Caco-2 (cell line): Measurements from ENCODE around the gene IGDCC3. TPM values are rescaled to one million over a fixed set of nuclear protein-coding genes. Genes with fewer than 3 reads are reported as not detected.

Experiments used
- BruUV-seq: library from RNA; stranded (reverse); fragments of 400-500 nt; replicated peaks from 2 replicates; lab custom pipeline; 2021; lab: Mats Ljungman, UMichigan
- CTCF ChIA-PET: fragments of 300-600 bp; sonication (Branson Sonifier 250); formaldehyde crosslinking; loops from one replicate; lab custom pipeline; 2022; ENCODE audit warnings: antibody characterized with exemption; lab: Charles Lee
- POLR2A ChIA-PET: fragments of 300-600 bp; sonication (Branson Sonifier 250); formaldehyde crosslinking; loops from one replicate; lab custom pipeline; 2022; ENCODE audit warnings: antibody characterized with exemption; lab: Charles Lee
- DNase-seq, 2 experiments: peaks; one replicate each; pipeline versions ENCODE4 v3.0.0 to v3.0.0-alpha.2; 2020 to 2022
- H3K27me3 ChIP-seq: replicated peaks from 2 replicates; pipeline ENCODE4 v1.6.0; 2011; ENCODE audit warnings: low read length; ENCODE audit not compliant: control insufficient read depth, insufficient read depth
- H3K36me3 ChIP-seq: 2 replicates; pipeline ENCODE4 v1.5.1; 2011; ENCODE audit warnings: low read length; ENCODE audit not compliant: control insufficient read depth, insufficient read depth
- H3K4me1 ChIP-seq: fragments of 250-450 bp; sonication (Bioruptor Pico); 2 replicates; pipeline ENCODE4 v1.5.1; 2020; ENCODE audit warnings: mild to moderate bottlenecking
- H3K4me3 ChIP-seq: 2 replicates; pipeline ENCODE4 v1.5.1; 2011; ENCODE audit warnings: low read depth, mild to moderate bottlenecking, control low read depth, low read length
- H3K9me3 ChIP-seq: fragments of 250-450 bp; sonication (Bioruptor Pico); 2 replicates; pipeline ENCODE4 v1.5.1; 2020; ENCODE audit warnings: mild to moderate bottlenecking, moderate library complexity
- H3K27ac Mint-ChIP-seq: one replicate; pipeline ENCODE4 v1.8.0; 2022; ENCODE audit warnings: mixed read lengths; ENCODE audit not compliant: unreplicated experiment
- H3K27me3 Mint-ChIP-seq: one replicate; pipeline ENCODE4 v1.8.0; 2022; ENCODE audit warnings: mixed read lengths; ENCODE audit not compliant: insufficient read depth, unreplicated experiment
- H3K36me3 Mint-ChIP-seq: one replicate; pipeline ENCODE4 v1.8.0; 2022; ENCODE audit warnings: mild to moderate bottlenecking, mixed read lengths; ENCODE audit not compliant: insufficient read depth, unreplicated experiment
- H3K4me1 Mint-ChIP-seq: one replicate; pipeline ENCODE4 v1.8.0; 2022; ENCODE audit warnings: low read depth, mixed read lengths; ENCODE audit not compliant: unreplicated experiment
- H3K4me3 Mint-ChIP-seq: one replicate; pipeline ENCODE4 v1.8.0; 2022; ENCODE audit warnings: mild to moderate bottlenecking, moderate library complexity, mixed read lengths; ENCODE audit not compliant: unreplicated experiment
- H3K9me3 Mint-ChIP-seq: one replicate; pipeline ENCODE4 v1.8.0; 2022; ENCODE audit warnings: mixed read lengths; ENCODE audit not compliant: unreplicated experiment
- intact Hi-C: fragments of 100-400 bp; cut with micrococcal nuclease; formaldehyde crosslinking; loops from one replicate; pipeline ENCODE4 v1.10.0; 2022; ENCODE audit not compliant: unreplicated experiment
- total RNA-seq: library from RNA; stranded (reverse); gene quantifications from 2 replicates; pipeline ENCODE4 v1.2.3, GENCODE V29; 2022
- TF ChIP-seq, protein P1 (sequence below), 2 experiments: fragments of 200-600 bp in 1 of 2; IDR thresholded peaks; 1 replicate in 1 of 2; 2 replicates in 1 of 2; pipeline versions ENCODE4 v1.5.1 to v1.8.0; 2011 to 2022; ENCODE audit warnings: antibody characterized with exemption in 1 of 2, control low read depth in 1 of 2, inconsistent platforms in 1 of 2, low read depth in 1 of 2, low read length in 1 of 2, mild to moderate bottlenecking in 1 of 2, moderate library complexity in 1 of 2; ENCODE audit not compliant: insufficient read depth in 1 of 2, severe bottlenecking in 1 of 2, unreplicated experiment in 1 of 2

Gene IGDCC3
- total RNA-seq, 1 experiment from 2014 or later = 51.2 TPM

DNA sequence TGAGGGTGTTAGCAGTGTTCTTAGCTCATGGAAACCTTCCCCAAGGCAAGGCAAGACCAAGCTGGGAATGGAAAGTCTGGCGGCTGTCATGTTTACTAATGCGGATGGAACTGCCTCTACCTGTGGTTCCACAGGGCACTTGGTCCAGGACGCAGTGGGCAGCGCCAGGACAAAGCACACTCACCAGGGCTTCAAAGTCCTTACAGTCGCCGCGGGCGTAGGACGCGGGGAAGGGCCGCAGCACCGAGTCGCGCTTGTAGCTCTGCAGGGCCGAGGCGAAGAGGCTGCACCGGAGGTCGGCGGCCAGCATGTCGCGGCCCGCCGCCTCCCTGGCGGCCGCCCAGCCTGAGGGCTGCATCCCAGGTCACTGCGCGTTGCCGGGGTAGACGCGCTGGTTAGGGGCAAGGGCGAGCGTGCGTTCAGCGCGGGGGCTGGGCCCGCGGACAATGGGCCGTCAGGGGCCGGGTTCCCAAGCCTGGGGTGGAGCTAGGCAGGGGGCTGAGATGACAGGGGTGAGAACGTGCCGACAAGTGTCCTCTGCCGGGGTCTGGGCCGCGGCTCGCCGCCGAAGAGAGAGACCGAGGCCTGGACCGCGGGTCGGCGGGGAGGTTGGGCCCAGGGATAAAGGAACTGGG is 91.6 kb downstream of the IGDCC3 start:
- Mint-ChIP-seq H3K36me3 (peaks cover 17% of the 10 kb centered on the region), H3K4me3 (peak overlapping the region; percentile 86), H3K4me1 (peaks cover 31% of the 10 kb centered on the region), H3K27me3 (no peaks in the 10 kb centered on the region), H3K9me3 (no peaks in the 10 kb centered on the region), H3K27ac (peak overlapping the region; percentile 70)
- TF ChIP-seq, protein P1, sequence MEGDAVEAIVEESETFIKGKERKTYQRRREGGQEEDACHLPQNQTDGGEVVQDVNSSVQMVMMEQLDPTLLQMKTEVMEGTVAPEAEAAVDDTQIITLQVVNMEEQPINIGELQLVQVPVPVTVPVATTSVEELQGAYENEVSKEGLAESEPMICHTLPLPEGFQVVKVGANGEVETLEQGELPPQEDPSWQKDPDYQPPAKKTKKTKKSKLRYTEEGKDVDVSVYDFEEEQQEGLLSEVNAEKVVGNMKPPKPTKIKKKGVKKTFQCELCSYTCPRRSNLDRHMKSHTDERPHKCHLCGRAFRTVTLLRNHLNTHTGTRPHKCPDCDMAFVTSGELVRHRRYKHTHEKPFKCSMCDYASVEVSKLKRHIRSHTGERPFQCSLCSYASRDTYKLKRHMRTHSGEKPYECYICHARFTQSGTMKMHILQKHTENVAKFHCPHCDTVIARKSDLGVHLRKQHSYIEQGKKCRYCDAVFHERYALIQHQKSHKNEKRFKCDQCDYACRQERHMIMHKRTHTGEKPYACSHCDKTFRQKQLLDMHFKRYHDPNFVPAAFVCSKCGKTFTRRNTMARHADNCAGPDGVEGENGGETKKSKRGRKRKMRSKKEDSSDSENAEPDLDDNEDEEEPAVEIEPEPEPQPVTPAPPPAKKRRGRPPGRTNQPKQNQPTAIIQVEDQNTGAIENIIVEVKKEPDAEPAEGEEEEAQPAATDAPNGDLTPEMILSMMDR (IDR thresholded peaks at IDR 0.05; ENCODE audit: insufficient read depth in 1 of 2, low read depth in 1 of 2, low read length in 1 of 2, severe bottlenecking in 1 of 2, unreplicated experiment in 1 of 2) = no peak
- H3K9me3 ChIP-seq = no peaks in the 10 kb centered on the region
- BruUV-seq = no TSS peak
- intact Hi-C loops = loop anchor here (1.0 kb wide), 1 partner anchor 8 kb away; no protein-coding TSS in a partner anchor
- peak overlapping the region; percentile 61 for H3K4me3 ChIP-seq
- ChIA-PET POLR2A (interaction anchor here (0.6 to 2.2 kb wide), 10 partner anchors 11 to 483 kb away, joined by 3 to 14 read pairs (median 8); partner anchors contain the start of genes CLPX and RNU5B-1), CTCF (interaction anchor here (0.6 to 2.5 kb wide), 9 partner anchors 8 to 545 kb away, joined by 4 to 17 read pairs (median 6); partner anchors contain the start of genes CLPX and RNU5B-1)
- no peaks in the 10 kb centered on the region for H3K27me3 ChIP-seq
- no peaks in the 10 kb centered on the region for H3K36me3 ChIP-seq
- peaks cover 32% of the 10 kb centered on the region for H3K4me1 ChIP-seq
- no peak for DNase-seq

DNA sequence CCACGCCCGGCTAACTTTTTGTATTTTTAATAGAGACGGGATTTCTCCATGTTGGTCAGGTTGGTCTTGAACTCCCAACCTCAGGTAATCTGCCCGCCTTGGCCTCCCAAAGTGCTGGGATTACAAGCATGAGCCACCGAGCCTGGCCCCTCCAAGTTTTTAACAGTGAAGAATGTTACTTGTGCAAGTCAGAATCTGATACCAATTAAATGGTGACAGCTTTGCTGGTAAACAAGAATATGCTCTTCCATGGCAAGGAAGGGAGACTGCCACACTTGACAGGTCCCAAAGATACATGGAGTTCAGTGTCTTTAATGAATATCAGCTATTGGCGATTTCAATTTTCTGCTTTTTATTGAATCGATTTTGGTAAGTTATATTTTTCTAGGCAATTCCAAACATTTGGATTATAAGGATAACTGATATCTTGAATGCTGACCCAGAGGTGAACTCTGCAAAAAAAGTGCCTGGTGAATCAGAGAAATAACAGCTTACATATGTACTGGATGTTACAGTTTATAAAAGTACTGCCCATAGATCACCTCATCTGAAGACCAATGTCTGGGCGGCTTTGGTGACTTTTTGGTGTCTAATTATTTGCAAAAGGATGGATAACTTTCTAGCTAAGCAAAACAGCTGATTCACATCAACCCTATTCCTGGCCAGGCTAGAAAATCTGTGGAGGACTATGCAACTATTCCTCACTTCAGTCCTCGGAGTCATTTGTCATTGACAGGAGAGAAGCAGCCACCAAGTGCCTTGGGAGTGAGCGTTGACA is 92.3 kb downstream of the IGDCC3 start:
- TF ChIP-seq, protein P1 (IDR thresholded peaks at IDR 0.05; ENCODE audit: insufficient read depth in 1 of 2, low read depth in 1 of 2, low read length in 1 of 2, severe bottlenecking in 1 of 2, unreplicated experiment in 1 of 2) = no peak
- peak overlapping the region; percentile 70 for H3K27ac Mint-ChIP-seq
- ChIA-PET CTCF (interaction anchor here (1.4 to 2.5 kb wide), 7 partner anchors 10 to 252 kb away, joined by 4 to 8 read pairs (median 5); partner anchors contain the start of genes CLPX and RNU5B-1), POLR2A (interaction anchor here (0.6 to 2.2 kb wide), 5 partner anchors 10 to 217 kb away, joined by 4 to 14 read pairs (median 10); partner anchors contain the start of genes CLPX and RNU5B-1)
- H3K27me3 Mint-ChIP-seq = no peaks in the 10 kb centered on the region
- peaks cover 19% of the 10 kb centered on the region for H3K36me3 Mint-ChIP-seq
- peaks cover 25% of the 10 kb centered on the region for H3K4me1 Mint-ChIP-seq
- DNase-seq = no peak
- H3K9me3 ChIP-seq = no peaks in the 10 kb centered on the region
- H3K4me1 ChIP-seq = peaks cover 32% of the 10 kb centered on the region
- BruUV-seq = TSS peak; percentile 73
- H3K9me3 Mint-ChIP-seq = no peaks in the 10 kb centered on the region
- H3K36me3 ChIP-seq = no peaks in the 10 kb centered on the region
- H3K27me3 ChIP-seq = no peaks in the 10 kb centered on the region
- intact Hi-C loops = loop anchor here (1.0 kb wide), 1 partner anchor 7 kb away; no protein-coding TSS in a partner anchor
- peak overlapping the region; percentile 61 for H3K4me3 ChIP-seq
- H3K4me3 Mint-ChIP-seq = peak overlapping the region; percentile 86

DNA sequence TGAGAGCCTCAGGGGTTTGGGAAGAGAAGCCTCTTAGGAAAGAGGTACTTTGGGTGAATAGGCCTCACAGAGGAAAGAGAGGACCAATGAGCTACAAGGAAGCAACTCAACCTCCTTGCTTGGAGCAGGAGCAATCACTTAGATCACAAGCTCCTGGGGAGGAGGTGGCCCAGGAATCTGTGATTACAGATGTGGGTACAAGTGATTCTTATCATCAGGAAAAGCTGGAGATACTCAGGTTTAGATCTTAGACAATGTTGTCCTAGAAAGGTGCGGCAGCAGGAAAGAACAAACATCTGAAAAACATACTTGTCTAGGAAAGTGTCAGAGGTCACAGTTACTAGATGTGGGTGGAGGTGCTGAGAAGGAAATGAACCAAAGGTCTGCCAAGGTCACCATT is 99.3 kb downstream of the IGDCC3 start:
- peak in 1 of 2 experiments; percentile 57 for DNase-seq
- POLR2A ChIA-PET = interaction anchor here (0.6 to 1.3 kb wide), 3 partner anchors 26 to 93 kb away, joined by 3 to 6 read pairs (median 3); partner anchors contain the start of genes CLPX and RNU5B-1
- intact Hi-C loops = loop anchor here (1.0 kb wide), 1 partner anchor 8 kb away; the partner anchor contains the start of gene PARP16
- Mint-ChIP-seq H3K9me3 (no peaks in the 10 kb centered on the region), H3K4me3 (no peak overlapping the region), H3K27ac (peak overlapping the region; percentile 48), H3K4me1 (peaks cover 46% of the 10 kb centered on the region), H3K27me3 (no peaks in the 10 kb centered on the region), H3K36me3 (peaks cover 5% of the 10 kb centered on the region)
- no peak overlapping the region for H3K4me3 ChIP-seq
- BruUV-seq = no TSS peak
- H3K27me3 ChIP-seq = no peaks in the 10 kb centered on the region
- peaks cover 3% of the 10 kb centered on the region; the same call in 1 of the 2 replicates for H3K9me3 ChIP-seq
- peaks cover 48% of the 10 kb centered on the region for H3K4me1 ChIP-seq
- H3K36me3 ChIP-seq = no peaks in the 10 kb centered on the region
- CTCF ChIA-PET = interaction anchor here (0.8 to 1.7 kb wide), 4 partner anchors 9 to 93 kb away, joined by 4 to 17 read pairs (median 6); partner anchors contain the start of genes CLPX and PARP16
- TF ChIP-seq, protein P1 (IDR thresholded peaks at IDR 0.05; ENCODE audit: insufficient read depth in 1 of 2, low read depth in 1 of 2, low read length in 1 of 2, severe bottlenecking in 1 of 2, unreplicated experiment in 1 of 2) = no peak
